Vagina (tissue), 2 donors: ENCODE results near the gene OLFM1. TPM values are rescaled to one million over a fixed set of nuclear protein-coding genes. Genes with fewer than 3 reads are reported as not detected.

ENCODE experiments used
- DNase-seq, 2 donors: peaks; one replicate each; pipeline ENCODE4 v3.0.0-alpha.2; 2017; ENCODE audit errors: extremely low spot score in 2 of 2
- H3K27ac ChIP-seq: fragments of 200-600 bp; sonication (generic); one replicate; pipeline ENCODE4 v1.5.1; 2019
- H3K27me3 ChIP-seq: fragments of 200-600 bp; sonication (generic); one replicate; pipeline ENCODE4 v1.5.1; 2019
- H3K36me3 ChIP-seq, 2 donors: fragments of 200-600 bp; sonication (generic); one replicate each; pipeline ENCODE4 v1.5.1; 2017 to 2019
- H3K4me1 ChIP-seq: fragments of 200-600 bp; sonication (generic); one replicate; pipeline ENCODE4 v1.5.1; 2019
- H3K4me3 ChIP-seq, 2 donors: fragments of 200-600 bp; sonication (generic); 1 replicate in 1 of 2; 2 replicates in 1 of 2; pipeline ENCODE4 v1.5.1; 2016 to 2019
- H3K9me3 ChIP-seq: fragments of 200-600 bp; sonication (generic); one replicate; pipeline ENCODE4 v1.5.1; 2019
- CTCF ChIP-seq, 3 experiments: fragments of 450-650 bp in 2 of 3; fragments of 200-600 bp in 1 of 3; sonication (generic) in 1 of 3; IDR thresholded peaks; one replicate each; pipeline ENCODE4 v1.5.1; 2017 to 2019; ENCODE audit warnings: antibody characterized with exemption in 3 of 3, mild to moderate bottlenecking in 2 of 3, moderate library complexity in 2 of 3
- POLR2A ChIP-seq, 2 donors: fragments of 450-650 bp; IDR thresholded peaks; one replicate each; pipeline ENCODE4 v1.6.1; 2017; ENCODE audit warnings: antibody characterized with exemption in 2 of 2, mild to moderate bottlenecking in 2 of 2, moderate library complexity in 2 of 2
- POLR2AphosphoS5 ChIP-seq, 2 donors: sonication (generic); formaldehyde crosslinking; IDR thresholded peaks; one replicate each; pipeline ENCODE4 v1.9.0; 2017; ENCODE audit warnings: antibody characterized with exemption in 2 of 2, mild to moderate bottlenecking in 2 of 2, low read depth in 1 of 2; ENCODE audit not compliant: insufficient read depth in 1 of 2
- intact Hi-C: fragments of 100-400 bp; cut with DNase I; formaldehyde crosslinking; loops from one replicate; pipeline ENCODE4 v1.15.1; 2023
- total RNA-seq: library from RNA; depleted of rRNA; stranded (reverse); fragments of >200 nt; gene quantifications from one replicate; pipeline ENCODE4 v1.2.3, GENCODE V29; 2016

The OLFM1 gene
- total RNA-seq, 1 donor from 2014 or later = 39.0 TPM

DNA sequence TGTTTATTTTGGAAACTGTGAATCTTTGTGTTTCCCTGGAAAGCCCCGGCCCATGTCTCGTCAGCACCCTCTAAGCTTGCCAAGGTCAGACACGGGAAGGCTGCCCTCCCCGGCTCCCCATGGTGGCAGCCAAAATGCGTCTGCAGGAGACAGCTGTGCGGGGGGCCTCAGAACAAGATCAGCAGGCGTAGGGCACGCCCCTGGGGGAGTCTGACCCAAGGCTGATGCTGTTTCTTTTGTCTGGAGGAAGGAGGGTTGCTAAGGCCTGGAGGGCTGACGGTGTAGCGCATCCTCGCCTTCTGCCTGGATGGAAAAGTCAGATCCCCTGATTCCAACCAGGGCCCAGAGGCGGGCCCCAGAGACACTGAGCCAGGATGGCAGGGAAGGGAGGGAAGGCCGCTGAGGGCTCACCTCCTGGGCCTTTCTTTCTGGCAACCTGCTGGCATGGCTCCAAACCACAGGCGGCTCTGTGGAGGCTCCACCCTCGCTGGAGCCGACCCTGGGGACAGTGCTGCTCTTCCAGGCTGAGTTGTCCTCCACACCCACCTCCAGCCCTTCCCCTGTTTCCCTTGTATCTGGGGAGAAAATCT is 57.2 kb downstream of the OLFM1 start:
- TF ChIP-seq POLR2A (IDR thresholded peaks at IDR 0.05) = no peak
- no peak for TF ChIP-seq CTCF (IDR thresholded peaks at IDR 0.05)
- no peak for TF ChIP-seq POLR2AphosphoS5 (IDR thresholded peaks at IDR 0.05; ENCODE audit: insufficient read depth in 1 of 2, low read depth in 1 of 2)
- no peaks in the 10 kb centered on the region for H3K27me3 ChIP-seq

GRCh38 chr9:135145312-135145711 is 57.8 kb downstream of the OLFM1 start:
- H3K27ac ChIP-seq = no peak overlapping the region
- H3K27me3 ChIP-seq = no peaks in the 10 kb centered on the region
- DNase-seq = no peak
- no peak overlapping the region for H3K4me3 ChIP-seq
- no peak for TF ChIP-seq POLR2AphosphoS5 (IDR thresholded peaks at IDR 0.05; ENCODE audit: insufficient read depth in 1 of 2, low read depth in 1 of 2)
- no peak for TF ChIP-seq POLR2A (IDR thresholded peaks at IDR 0.05)
- TF ChIP-seq CTCF (IDR thresholded peaks at IDR 0.05) = no peak
- no peaks in the 10 kb centered on the region for H3K36me3 ChIP-seq
- H3K9me3 ChIP-seq = no peaks in the 10 kb centered on the region
- no peaks in the 10 kb centered on the region for H3K4me1 ChIP-seq
- intact Hi-C loops = no loop called here

More for the DNA sequence above, 57.2 kb downstream of the OLFM1 start:
- Histone ChIP-seq H3K36me3 (no peaks in the 10 kb centered on the region), H3K4me3 (no peak overlapping the region), H3K4me1 (no peaks in the 10 kb centered on the region), H3K27ac (no peak overlapping the region), H3K9me3 (no peaks in the 10 kb centered on the region)
- no peak for DNase-seq
- intact Hi-C loops = no loop called here

GRCh38 chr9:135146241-135146640 is 58.8 kb downstream of the OLFM1 start:
- Histone ChIP-seq H3K4me3 (no peak overlapping the region), H3K9me3 (no peaks in the 10 kb centered on the region), H3K36me3 (no peaks in the 10 kb centered on the region), H3K27ac (no peak overlapping the region), H3K27me3 (no peaks in the 10 kb centered on the region), H3K4me1 (no peaks in the 10 kb centered on the region)
- intact Hi-C loops = no loop called here
- DNase-seq = no peak
- no peak for TF ChIP-seq CTCF (IDR thresholded peaks at IDR 0.05)
- no peak for TF ChIP-seq POLR2AphosphoS5 (IDR thresholded peaks at IDR 0.05; ENCODE audit: insufficient read depth in 1 of 2, low read depth in 1 of 2)
- no peak for TF ChIP-seq POLR2A (IDR thresholded peaks at IDR 0.05)

DNA sequence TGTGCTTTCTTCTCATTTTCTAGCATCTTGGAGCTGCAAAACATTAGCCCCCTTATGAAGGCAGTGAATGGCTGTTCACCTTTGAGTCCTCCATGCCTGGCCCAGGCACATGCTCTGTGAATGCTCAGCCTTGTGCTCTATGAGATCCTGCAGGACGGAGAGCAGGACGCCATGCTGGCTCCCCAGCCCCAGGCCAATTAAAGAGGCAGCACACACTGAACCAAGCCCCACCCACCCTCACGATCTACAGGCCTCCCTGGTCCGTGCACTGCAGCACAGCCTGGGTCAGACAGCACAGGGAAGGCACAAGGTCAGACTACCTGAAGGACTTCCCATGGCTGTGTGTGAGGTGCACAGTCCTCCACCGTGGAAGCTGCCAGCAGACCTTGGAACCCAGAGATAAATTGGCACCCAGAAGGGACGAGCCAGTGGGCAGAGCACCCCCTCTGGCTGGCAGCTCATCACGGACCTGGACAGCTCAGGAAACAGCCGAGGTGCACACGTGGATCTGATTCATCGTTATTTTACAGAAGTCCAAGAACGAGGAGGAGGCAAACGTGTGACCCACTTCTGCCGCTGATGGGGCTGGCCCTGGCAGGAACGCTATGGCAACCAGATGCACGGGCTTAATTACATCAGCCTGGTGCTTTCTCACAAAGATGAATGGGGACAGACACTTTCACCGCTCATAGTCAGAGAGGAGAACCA is 59.5 kb downstream of the OLFM1 start:
- Histone ChIP-seq H3K27me3 (no peaks in the 10 kb centered on the region), H3K4me3 (no peak overlapping the region), H3K9me3 (no peaks in the 10 kb centered on the region), H3K4me1 (no peaks in the 10 kb centered on the region), H3K36me3 (no peaks in the 10 kb centered on the region), H3K27ac (no peak overlapping the region)
- DNase-seq = no peak
- TF ChIP-seq POLR2A (IDR thresholded peaks at IDR 0.05) = no peak
- TF ChIP-seq POLR2AphosphoS5 (IDR thresholded peaks at IDR 0.05; ENCODE audit: insufficient read depth in 1 of 2, low read depth in 1 of 2) = no peak
- TF ChIP-seq CTCF (IDR thresholded peaks at IDR 0.05) = no peak
- intact Hi-C loops = no loop called here

DNA sequence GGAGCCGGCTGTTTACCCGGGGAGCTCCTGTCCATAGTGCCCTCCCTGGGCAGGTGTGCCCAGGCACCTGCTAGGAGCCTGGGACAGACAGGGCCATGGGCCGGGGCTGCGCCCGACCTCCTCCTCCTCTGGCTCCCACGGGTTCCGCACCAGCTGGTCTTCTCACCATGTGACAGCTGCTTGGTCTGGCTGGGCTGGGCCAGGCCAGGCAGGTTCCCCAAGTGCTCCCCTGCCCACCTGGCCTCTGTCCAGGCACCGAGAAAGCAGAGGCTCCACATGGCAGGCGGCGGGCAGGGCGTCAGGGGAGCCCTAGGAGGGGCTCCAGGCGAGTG is 60.0 kb downstream of the OLFM1 start:
- DNase-seq = no peak
- TF ChIP-seq POLR2A (IDR thresholded peaks at IDR 0.05) = no peak
- TF ChIP-seq CTCF (IDR thresholded peaks at IDR 0.05) = no peak
- TF ChIP-seq POLR2AphosphoS5 (IDR thresholded peaks at IDR 0.05; ENCODE audit: insufficient read depth in 1 of 2, low read depth in 1 of 2) = no peak

More for the DNA sequence above, 60.0 kb downstream of the OLFM1 start:
- intact Hi-C loops = no loop called here
- H3K9me3 ChIP-seq = no peaks in the 10 kb centered on the region
- no peaks in the 10 kb centered on the region for H3K27me3 ChIP-seq
- no peaks in the 10 kb centered on the region for H3K4me1 ChIP-seq
- no peaks in the 10 kb centered on the region for H3K36me3 ChIP-seq
- no peak overlapping the region for H3K27ac ChIP-seq
- no peak overlapping the region for H3K4me3 ChIP-seq
